HEK293T (cell line): Measurements from ENCODE around the gene CTNNA2.

Experiments used
- BHLHE40 ChIP-seq: fragments of 450-650 bp; IDR thresholded peaks from 2 replicates; pipeline ENCODE4 v1.6.1; 2016; ENCODE audit warnings: mild to moderate bottlenecking, moderate library complexity, borderline replicate concordance
- FOXM1 ChIP-seq: fragments of 450-650 bp; IDR thresholded peaks from 2 replicates; pipeline ENCODE4 v1.6.1; 2017; ENCODE audit warnings: mild to moderate bottlenecking, borderline replicate concordance
- HDGF ChIP-seq: fragments of 450-650 bp; IDR thresholded peaks from 2 replicates; pipeline ENCODE4 v1.6.1; 2017; ENCODE audit warnings: antibody characterized with exemption, borderline replicate concordance
- NFRKB ChIP-seq: fragments of 450-650 bp; IDR thresholded peaks from 2 replicates; pipeline ENCODE4 v1.6.1; 2016; ENCODE audit warnings: mild to moderate bottlenecking, moderate library complexity
- SP1 ChIP-seq: fragments of 450-650 bp; IDR thresholded peaks from 2 replicates; pipeline ENCODE4 v1.6.1; 2017
- TARDBP ChIP-seq: fragments of 450-650 bp; IDR thresholded peaks from 2 replicates; pipeline ENCODE4 v1.6.1; 2016

DNA sequence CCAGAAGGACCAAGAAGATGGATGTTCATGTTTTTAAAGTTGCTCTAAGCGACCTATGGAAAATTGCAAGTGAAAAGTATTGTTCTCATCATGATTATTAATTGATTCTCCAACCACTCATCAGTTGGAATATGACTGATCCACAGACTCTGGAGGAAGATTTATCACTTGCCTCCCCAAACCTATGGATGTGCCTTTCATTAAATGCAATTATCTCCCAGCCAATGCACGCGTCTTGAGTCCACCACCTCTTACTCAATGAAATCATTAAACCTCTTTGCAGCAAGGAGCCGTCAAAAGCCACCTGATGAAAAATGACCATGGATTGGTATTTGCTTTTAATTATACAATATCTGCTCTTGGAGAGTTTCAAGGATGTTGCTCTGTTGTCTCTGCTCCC is 626.1 kb downstream of the CTNNA2 start:
- TF ChIP-seq FOXM1 (no peak), NFRKB (no peak), SP1 (no peak), BHLHE40 (no peak), TARDBP (no peak), HDGF (no peak)
